K562 (cell line): ENCODE results near the gene MOB1B. TPM values are rescaled to one million over a fixed set of nuclear protein-coding genes. Genes with fewer than 3 reads are reported as not detected.

Experiments
- ATAC-seq: fragments of 200-7000 bp; cut with Tn5 transposase; 3 replicates; pipeline ENCODE4 v1.9.1; 2020; ENCODE audit warnings: moderate library complexity
- BruUV-seq: library from RNA; stranded (reverse); fragments of 400-500 nt; replicated peaks from 2 replicates; lab custom pipeline; 2021; lab: Mats Ljungman, UMichigan
- CTCF ChIA-PET: fragments of 300-600 bp; formaldehyde crosslinking; extraction: SDS; loops from one replicate; lab custom pipeline; 2021; ENCODE audit warnings: low intra/inter-chr PET ratio; lab: Yijun Ruan, JAX
- POLR2A ChIA-PET: fragments of 300-600, 350-650 bp; sonication (Branson Sonifier 250); formaldehyde crosslinking; extraction: SDS; loops from one replicate; lab custom pipeline; 2021; ENCODE audit warnings: antibody characterized with exemption, inconsistent platforms; lab: Yijun Ruan, JAX
- DNase-seq, 4 experiments: peaks; one replicate each; pipeline versions ENCODE4 v3.0.0 to v3.0.0-alpha.2; 2011 to 2018; ENCODE audit warnings: low spot score in 3 of 4, mixed read lengths in 3 of 4; ENCODE audit errors: extremely low read depth in 1 of 4
- FAIRE-seq: peaks from 2 replicates; lab custom pipeline; 2011; peaks lifted over from hg19 to GRCh38; lab: Jason Lieb, UNC
- H2AFZ ChIP-seq: 2 replicates; pipeline ENCODE4 v1.6.0; 2011; ENCODE audit warnings: low read depth, low read length, control low read depth, inconsistent platforms
- H3K27ac ChIP-seq: fragments of 200-600 bp; 3 replicates; pipeline ENCODE4 v1.8.0; 2011; ENCODE audit warnings: low read depth, mild to moderate bottlenecking, control low read depth, inconsistent platforms, low read length, moderate library complexity, mixed read lengths; ENCODE audit errors: extremely low read depth
- H3K27me3 ChIP-seq, 2 experiments: fragments of 300-600 bp in 1 of 2; 2 replicates in 1 of 2; 3 replicates in 1 of 2; pipeline versions ENCODE4 v1.6.0 to v1.8.0; 2011; ENCODE audit warnings: inconsistent platforms in 2 of 2, low read length in 2 of 2, mild to moderate bottlenecking in 1 of 2, mixed read lengths in 1 of 2, moderate library complexity in 1 of 2; ENCODE audit not compliant: control insufficient read depth in 2 of 2, insufficient read depth in 2 of 2
- H3K36me3 ChIP-seq: fragments of 300-600 bp; 3 replicates; pipeline ENCODE4 v1.8.0; 2011; ENCODE audit warnings: mild to moderate bottlenecking, low read length, inconsistent platforms; ENCODE audit not compliant: control insufficient read depth, insufficient read depth
- H3K4me1 ChIP-seq, 2 experiments: fragments of 200-600 bp in 1 of 2; replicated peaks in 1 of 2; 2 replicates in 1 of 2; 3 replicates in 1 of 2; pipeline versions ENCODE4 v1.5.1 to v1.8.0; 2011; ENCODE audit warnings: inconsistent platforms in 2 of 2, low read length in 2 of 2, mild to moderate bottlenecking in 1 of 2, mixed read lengths in 1 of 2, moderate library complexity in 1 of 2; ENCODE audit not compliant: control insufficient read depth in 2 of 2, insufficient read depth in 2 of 2
- H3K4me2 ChIP-seq: 2 replicates; pipeline ENCODE4 v1.6.1; 2011; ENCODE audit warnings: low read length, control low read depth, inconsistent platforms, mixed read lengths; ENCODE audit not compliant: insufficient read depth
- H3K4me3 ChIP-seq: fragments of 200-600 bp; sonication (generic), shearing (Covaris generic); 2 replicates; pipeline ENCODE4 v1.5.1; 2016; ENCODE audit warnings: control low read depth, inconsistent platforms
- H3K79me2 ChIP-seq: fragments of 200-600 bp; 3 replicates; pipeline ENCODE4 v1.8.0; 2011; ENCODE audit warnings: low read length, inconsistent platforms; ENCODE audit not compliant: control insufficient read depth, insufficient read depth
- H3K9ac ChIP-seq, 2 experiments: 2 replicates each; pipeline versions ENCODE4 v1.6.0 to v1.6.1; 2011; ENCODE audit warnings: low read depth in 2 of 2, low read length in 2 of 2, control low read depth in 1 of 2, inconsistent platforms in 1 of 2, mild to moderate bottlenecking in 1 of 2, mixed read lengths in 1 of 2; ENCODE audit not compliant: insufficient read depth in 1 of 2
- H3K9me1 ChIP-seq: one replicate; pipeline ENCODE4 v1.6.0; 2011; ENCODE audit warnings: inconsistent platforms, mild to moderate bottlenecking, low read length, moderate library complexity; ENCODE audit not compliant: control insufficient read depth, insufficient read depth
- H3K9me3 ChIP-seq: replicated peaks from 2 replicates; pipeline ENCODE4 v1.5.1; 2011; ENCODE audit warnings: low read depth, low read length, inconsistent platforms; ENCODE audit not compliant: control insufficient read depth, insufficient read depth
- H4K20me1 ChIP-seq: replicated peaks from 2 replicates; pipeline ENCODE4 v1.6.1; 2011; ENCODE audit warnings: low read length, inconsistent platforms, mixed read lengths; ENCODE audit not compliant: control insufficient read depth, insufficient read depth
- ARID1B ChIP-seq: fragments of 450-650 bp; IDR thresholded peaks from 2 replicates; pipeline ENCODE4 v1.6.1; 2016; ENCODE audit warnings: antibody characterized with exemption, mild to moderate bottlenecking, inconsistent platforms
- CBFA2T2 ChIP-seq: fragments of 450-650 bp; conservative IDR thresholded peaks from 2 replicates; pipeline ENCODE4 v1.6.1; 2017; ENCODE audit warnings: mild to moderate bottlenecking
- CBFA2T3 ChIP-seq: fragments of 450-650 bp; IDR thresholded peaks from 2 replicates; pipeline ENCODE4 v1.6.1; 2017
- CHD4 ChIP-seq: fragments of 200-600 bp; sonication (generic); IDR thresholded peaks from 3 replicates; pipeline ENCODE4 v1.6.1; 2012; ENCODE audit warnings: low read depth, mild to moderate bottlenecking, mixed read lengths, low read length, inconsistent platforms; ENCODE audit not compliant: insufficient read depth, insufficient replicate concordance, poor library complexity, severe bottlenecking
- CREB1 ChIP-seq, 2 experiments: sonication (generic) in 1 of 2; formaldehyde crosslinking in 1 of 2; IDR thresholded peaks; 2 replicates each; pipeline versions ENCODE4 v1.6.1 to v1.8.0; 2012 to 2022; ENCODE audit warnings: inconsistent platforms in 1 of 2, mild to moderate bottlenecking in 1 of 2, missing genetic modification reagents in 1 of 2, moderate library complexity in 1 of 2
- CREM ChIP-seq: IDR thresholded peaks from 2 replicates; pipeline ENCODE4 v1.6.1; 2014; ENCODE audit warnings: antibody characterized with exemption, low read depth
- DPF2 ChIP-seq: fragments of 450-650 bp; IDR thresholded peaks from 2 replicates; pipeline ENCODE4 v1.6.1; 2016
- EGR1 ChIP-seq: fragments of 450-650 bp; conservative IDR thresholded peaks from 2 replicates; pipeline ENCODE4 v1.6.1; 2017; ENCODE audit warnings: mild to moderate bottlenecking
- EP300 ChIP-seq: IDR thresholded peaks from 2 replicates; pipeline ENCODE4 v1.6.1; 2012; ENCODE audit warnings: low read length, improper control_type of control experiment
- HIVEP1 ChIP-seq: fragments of 250-450 bp; sonication (Bioruptor Pico); IDR thresholded peaks from 2 replicates; pipeline ENCODE4 v1.4.0; 2020; ENCODE audit warnings: mild to moderate bottlenecking
- KDM1A ChIP-seq, 2 experiments: fragments of 450-650 bp; IDR thresholded peaks; 2 replicates each; pipeline ENCODE4 v1.6.1; 2016; ENCODE audit warnings: mild to moderate bottlenecking in 2 of 2
- KLF16 ChIP-seq: IDR thresholded peaks from 2 replicates; pipeline ENCODE4 v1.6.1; 2016; ENCODE audit warnings: antibody characterized with exemption
- NCOR1 ChIP-seq: fragments of 450-650 bp; IDR thresholded peaks from 2 replicates; pipeline ENCODE4 v1.6.1; 2016; ENCODE audit warnings: mild to moderate bottlenecking, moderate library complexity
- PHF20 ChIP-seq: fragments of 450-650 bp; IDR thresholded peaks from 2 replicates; pipeline ENCODE4 v1.6.1; 2018; ENCODE audit not compliant: partially characterized antibody
- PML ChIP-seq: IDR thresholded peaks from 2 replicates; pipeline ENCODE4 v1.6.1; 2012; ENCODE audit warnings: low read length, inconsistent platforms
- POLR2AphosphoS5 ChIP-seq: IDR thresholded peaks from 2 replicates; pipeline ENCODE4 v1.6.1; 2011; ENCODE audit warnings: mild to moderate bottlenecking, low read depth, low read length, moderate library complexity; ENCODE audit not compliant: control insufficient read depth, insufficient read depth
- TAL1 ChIP-seq: fragments of 450-650 bp; IDR thresholded peaks from 2 replicates; pipeline ENCODE4 v1.6.1; 2016; ENCODE audit warnings: mild to moderate bottlenecking
- TCF3 ChIP-seq: sonication (generic); formaldehyde crosslinking; IDR thresholded peaks from 2 replicates; pipeline ENCODE4 v1.4.0; 2020; ENCODE audit warnings: mild to moderate bottlenecking, missing genetic modification reagents
- TEAD4 ChIP-seq, 2 experiments: sonication (generic) in 1 of 2; formaldehyde crosslinking in 1 of 2; IDR thresholded peaks; 2 replicates each; pipeline versions ENCODE4 v1.6.1 to v1.8.0; 2012 to 2022; ENCODE audit warnings: borderline replicate concordance in 1 of 2, inconsistent platforms in 1 of 2, low read length in 1 of 2, mild to moderate bottlenecking in 1 of 2, missing genetic modification reagents in 1 of 2
- TRIM24 ChIP-seq, 2 experiments: fragments of 450-650 bp; IDR thresholded peaks; 2 replicates each; pipeline ENCODE4 v1.6.1; 2016
- XRCC3 ChIP-seq: fragments of 450-650 bp; IDR thresholded peaks from 2 replicates; pipeline ENCODE4 v1.6.1; 2017; ENCODE audit warnings: mild to moderate bottlenecking, moderate library complexity
- WGBS: fragments of 100-300 bp; shearing (Covaris generic); methylation state at CpG from one replicate; pipeline ENCODE4 v1.1.6; 2016; ENCODE audit warnings: low coverage, mixed read lengths; ENCODE audit not compliant: insufficient coverage; ENCODE audit errors: missing lambda C conversion rate; 5-methylcytosine and 5-hydroxymethylcytosine counted together
- in situ Hi-C: fragments of 300-500 bp; cut with MboI; formaldehyde crosslinking; loops from 4 replicates; pipeline ENCODE4 v1.15.0; 2018; ENCODE audit warnings: inconsistent platforms, mixed read lengths
- intact Hi-C: fragments of 100-400 bp; cut with micrococcal nuclease; formaldehyde crosslinking; loops from 2 replicates; pipeline ENCODE4 v1.14.2; 2022
- polyA plus RNA-seq, 8 experiments: library from polyadenylated mRNA; depleted of rRNA in 4 of 8; stranded (reverse) in 5 of 8; unstranded in 3 of 8; fragments of >200 nt; fragmentation: Nextera tagmentation in 2 of 8; fragmentation: Illumina TruSeq in 1 of 8; extraction: Ambion mirVana in 2 of 8; extraction: Trizol in 1 of 8; gene quantifications; 2 replicates each; pipeline versions ENCODE4 v1.2.1 to v1.2.3, GENCODE V29; 2011 to 2014; ENCODE audit warnings: inconsistent platforms in 1 of 8, missing spikeins in 1 of 8
- total RNA-seq, 7 experiments: library from RNA; depleted of rRNA in 6 of 7; stranded (reverse); fragments of >200 nt in 6 of 7; fragmentation: Illumina TruSeq in 2 of 7; extraction: Trizol in 2 of 7; gene quantifications; 2 replicates each; pipeline versions ENCODE4 v1.2.1 to v1.2.3, GENCODE V29; 2011 to 2021; ENCODE audit warnings: low replicate concordance in 1 of 7
- TF ChIP-seq, protein P1 (sequence below): fragments of 250-450 bp; sonication (Bioruptor Pico); IDR thresholded peaks from 2 replicates; pipeline ENCODE4 v1.8.0; 2021; ENCODE audit warnings: borderline replicate concordance, mild to moderate bottlenecking, moderate library complexity; ENCODE audit not compliant: poor library complexity, severe bottlenecking

Gene MOB1B
- total and polyA plus RNA-seq, 9 of the 15 experiments (the other 6 are each of a cell fraction or from before 2014, with no cell fraction given), result 8.4 to 37.8 (median 19.0) TPM

- WGBS, result 8% methylated on average over 7 of the region's 7 CpGs
- intact Hi-C loops, result loop anchor here (5.0 kb wide), 1 partner anchor 33 kb away; the partner anchor contains the start of gene MOB1B
- Histone ChIP-seq H3K27me3 (no peaks in the 10 kb centered on the region), H3K9me1 (no peaks in the 10 kb centered on the region), H3K79me2 (peaks cover 95% of the 10 kb centered on the region), H3K9me3 (peaks cover 3% of the 10 kb centered on the region), H3K4me2 (peak overlapping the region; percentile 31), H3K9ac (peak overlapping the region in 1 of 2 experiments; percentile 24; a peak in 1 of 4 replicates), H2AFZ (no peak overlapping the region)
- DNase-seq (peak; percentile 35 to 71 (median 52)), FAIRE-seq (peak; percentile 76)
- no TSS peak for BruUV-seq
- TF ChIP-seq, protein P1, sequence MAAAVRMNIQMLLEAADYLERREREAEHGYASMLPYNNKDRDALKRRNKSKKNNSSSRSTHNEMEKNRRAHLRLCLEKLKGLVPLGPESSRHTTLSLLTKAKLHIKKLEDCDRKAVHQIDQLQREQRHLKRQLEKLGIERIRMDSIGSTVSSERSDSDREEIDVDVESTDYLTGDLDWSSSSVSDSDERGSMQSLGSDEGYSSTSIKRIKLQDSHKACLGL (CRISPR knock-in tag), result no peak
- TF ChIP-seq KDM1A (IDR thresholded peaks at IDR 0.05) (peak; percentile 37 to 55; a peak in 2 of 4 replicates), PML (0 out of 2 replicates have a peak, but pooled peaks have one; percentile 54), PHF20 (no peak), NCOR1 (peak; percentile 47; the same call in 1 of the 2 replicates), ARID1B (peak; percentile 72), CBFA2T3 (peak; percentile 84), KLF16 (peak; percentile 74; the same call in 1 of the 2 replicates), DPF2 (peak; percentile 46; the same call in 1 of the 2 replicates), EP300 (peak; percentile 56; the same call in 1 of the 2 replicates), CBFA2T2 (peak; percentile 68), TRIM24 (IDR thresholded peaks at IDR 0.05) (peak in 1 of 2 experiments; percentile 10; a peak in 1 of 4 replicates), CREB1 (IDR thresholded peaks at IDR 0.05) (peak; percentile 42; the same call in 1 of the 2 replicates), CREB1 (CRISPR knock-in tag; IDR thresholded peaks at IDR 0.05) (no peak), HIVEP1 (no peak), TAL1 (peak; percentile 34; the same call in 1 of the 2 replicates), TEAD4 (IDR thresholded peaks at IDR 0.05; ENCODE audit: low read length) (peak; percentile 83), TEAD4 (CRISPR knock-in tag; IDR thresholded peaks at IDR 0.05; ENCODE audit: borderline replicate concordance) (no peak), TCF3 (CRISPR knock-in tag) (peak; percentile 72), XRCC3 (no peak), EGR1 (peak; percentile 93), POLR2AphosphoS5 (peak; percentile 47; the same call in 1 of the 2 replicates), CHD4 (no peak), CREM (0 out of 2 replicates have a peak, but pooled peaks have one; percentile 22)
- TF ChIP-seq, all 486 proteins: peak for 17
- peak overlapping the region; percentile 64 for H3K27ac ChIP-seq
- H3K4me1 ChIP-seq, result peaks cover 13 to 22% of the 10 kb centered on the region in 2 experiments; a peak in 4 of 5 replicates
- in situ Hi-C loops, result no loop called here
- H3K36me3 ChIP-seq, result peaks cover 24% of the 10 kb centered on the region; the same call in 2 of the 3 replicates
- peak overlapping the region; percentile 9; the same call in 1 of the 2 replicates for H3K4me3 ChIP-seq
- POLR2A ChIA-PET, result interaction anchor here (1.2 kb wide), 1 partner anchor 96 kb away, joined by 4 read pairs; the partner anchor contains the start of gene GRSF1
- peaks cover 12% of the 10 kb centered on the region; the same call in 1 of the 2 replicates for H4K20me1 ChIP-seq
- CTCF ChIA-PET, result no interaction called here
- ATAC-seq, result peak; percentile 75
These were observed 33.0 kb downstream of the MOB1B start for GRCh38 chr4:70935038-70935695.
